A549 (cell line): ENCODE results near the gene SLC25A41. TPM values are rescaled to one million over a fixed set of nuclear protein-coding genes. Genes with fewer than 3 reads are reported as not detected.
"Not testable (repeated sequence)": the region's sequence is repeated elsewhere in the genome, so short reads cannot be mapped to it uniquely, and the experiment has no call there.

ENCODE experiments used
- ATAC-seq, 2 experiments: fragments of 200-7000 bp in 1 of 2; fragments of >200 bp in 1 of 2; cut with Nextera tagmentation in 1 of 2; cut with Tn5 transposase in 1 of 2; 3 replicates each; pipeline versions ENCODE4 v1.8.0 to v1.9.1; 2018 to 2020; ENCODE audit warnings: mild to moderate bottlenecking in 1 of 2, moderate library complexity in 1 of 2
- CTCF ChIA-PET: fragments of 300-600 bp; sonication (Branson Sonifier 250); formaldehyde crosslinking; extraction: SDS; loops from one replicate; lab custom pipeline; 2021; ENCODE audit warnings: antibody characterized with exemption, inconsistent platforms; lab: Yijun Ruan, JAX
- POLR2A ChIA-PET: fragments of 350-600 bp; formaldehyde crosslinking; extraction: SDS; loops from one replicate; lab custom pipeline; 2021; ENCODE audit warnings: antibody characterized with exemption, inconsistent platforms; lab: Yijun Ruan, JAX
- DNase-seq, 2 experiments: peaks; one replicate each; pipeline versions ENCODE4 v3.0.0 to v3.0.0-alpha.2; 2011 to 2016; ENCODE audit warnings: low read depth in 1 of 2, low spot score in 1 of 2
- FAIRE-seq: peaks from 2 replicates; lab custom pipeline; 2011; peaks lifted over from hg19 to GRCh38; lab: Jason Lieb, UNC
- H3K27ac ChIP-seq, 2 experiments: fragments of >200 bp; sonication (Bioruptor Twin); formaldehyde crosslinking; 3 replicates each; pipeline ENCODE4 v1.5.1; 2016 to 2017
- H3K4me1 ChIP-seq: fragments of >200 bp; sonication (Bioruptor Twin); formaldehyde crosslinking; 3 replicates; pipeline ENCODE4 v1.6.1; 2016
- H3K4me2 ChIP-seq: fragments of >200 bp; sonication (Bioruptor Twin); formaldehyde crosslinking; 3 replicates; pipeline ENCODE4 v1.6.1; 2016
- H3K4me3 ChIP-seq: fragments of >200 bp; sonication (Bioruptor Twin); formaldehyde crosslinking; 3 replicates; pipeline ENCODE4 v1.5.1; 2016
- H3K9me3 ChIP-seq: fragments of >200 bp; sonication (Bioruptor Twin); formaldehyde crosslinking; 3 replicates; pipeline ENCODE4 v1.6.1; 2016
- CBX2 ChIP-seq: fragments of 200-600 bp; sonication (generic); IDR thresholded peaks from 2 replicates; pipeline ENCODE4 v1.6.1; 2016; ENCODE audit warnings: low read depth, mild to moderate bottlenecking, borderline replicate concordance
- CEBPB ChIP-seq, 2 experiments: fragments of >200 bp in 1 of 2; sonication (Bioruptor Twin) in 1 of 2; formaldehyde crosslinking in 1 of 2; IDR thresholded peaks; 2 replicates each; pipeline ENCODE4 v1.6.1; 2012 to 2016
- EHF ChIP-seq: fragments of 250-450 bp; sonication (Bioruptor Pico); IDR thresholded peaks from 2 replicates; pipeline ENCODE4 v1.5.0; 2020; ENCODE audit warnings: mild to moderate bottlenecking
- EP300 ChIP-seq, 2 experiments: fragments of >200 bp; sonication (Bioruptor Twin); formaldehyde crosslinking; IDR thresholded peaks; 2 replicates in 1 of 2; 3 replicates in 1 of 2; pipeline ENCODE4 v1.6.1; 2016 to 2017
- ESRRA ChIP-seq: fragments of 150-350 bp; IDR thresholded peaks from 2 replicates; pipeline ENCODE4 v1.6.1; 2014; ENCODE audit warnings: mild to moderate bottlenecking, low read length, borderline replicate concordance
- HMGXB4 ChIP-seq: fragments of 250-450 bp; sonication (Bioruptor Pico); IDR thresholded peaks from 2 replicates; pipeline ENCODE4 v1.5.0; 2021; ENCODE audit warnings: mild to moderate bottlenecking, moderate library complexity, borderline replicate concordance
- JUN ChIP-seq, 2 experiments: fragments of >200 bp; sonication (Bioruptor Twin); formaldehyde crosslinking; IDR thresholded peaks; 2 replicates in 1 of 2; 3 replicates in 1 of 2; pipeline ENCODE4 v1.6.1; 2016 to 2017
- MAZ ChIP-seq: fragments of 150-350 bp; IDR thresholded peaks from 2 replicates; pipeline ENCODE4 v1.6.1; 2014; ENCODE audit warnings: antibody characterized with exemption, low read depth, low read length, borderline replicate concordance
- NPAS2 ChIP-seq: fragments of 250-450 bp; sonication (Bioruptor Pico); IDR thresholded peaks from 2 replicates; pipeline ENCODE4 v1.8.0; 2022; ENCODE audit warnings: mild to moderate bottlenecking, moderate library complexity, borderline replicate concordance
- RAD21 ChIP-seq, 2 experiments: fragments of >200 bp in 1 of 2; sonication (Bioruptor Twin) in 1 of 2; formaldehyde crosslinking in 1 of 2; IDR thresholded peaks in 1 of 2; conservative IDR thresholded peaks in 1 of 2; 2 replicates in 1 of 2; 3 replicates in 1 of 2; pipeline ENCODE4 v1.6.1; 2012 to 2018; ENCODE audit warnings: inconsistent platforms in 1 of 2
- RARB ChIP-seq: fragments of 250-450 bp; sonication (Bioruptor Pico); IDR thresholded peaks from 2 replicates; pipeline ENCODE4 v1.8.0; 2021; ENCODE audit warnings: mild to moderate bottlenecking, moderate library complexity
- RCOR1 ChIP-seq: fragments of 150-350 bp; IDR thresholded peaks from 2 replicates; pipeline ENCODE4 v1.6.1; 2014; ENCODE audit warnings: antibody characterized with exemption, low read length, low read depth
- SREBF2 ChIP-seq: fragments of 450-650 bp; IDR thresholded peaks from 2 replicates; pipeline ENCODE4 v1.6.1; 2014; ENCODE audit warnings: mild to moderate bottlenecking, moderate library complexity
- WGBS: methylation state at CpG from one replicate; pipeline ENCODE4 v1.1.6; 2017; ENCODE audit errors: missing lambda C conversion rate; 5-methylcytosine and 5-hydroxymethylcytosine counted together
- polyA plus RNA-seq, 4 experiments: library from polyadenylated mRNA; depleted of rRNA in 3 of 4; stranded (reverse); fragments of >200 nt; fragmentation: RNase III in 1 of 4; extraction: RNeasy Plus Mini Kit Qiagen cat#74134 plus additional on column Dnase treatment in 1 of 4; gene quantifications; 2 replicates in 3 of 4; 3 replicates in 1 of 4; pipeline ENCODE4 v1.2.3, GENCODE V29; 2011 to 2017
- TF ChIP-seq, protein P1 (sequence below): fragments of 200-600 bp; sonication (generic); IDR thresholded peaks from 2 replicates; pipeline ENCODE4 v1.6.1; 2016; ENCODE audit warnings: antibody characterized with exemption, mild to moderate bottlenecking, moderate library complexity
- TF ChIP-seq, protein P2 (sequence below): fragments of 250-450 bp; sonication (Bioruptor Pico); IDR thresholded peaks from 2 replicates; pipeline ENCODE4 v1.5.0; 2020; ENCODE audit warnings: low read depth, mild to moderate bottlenecking, moderate library complexity

The SLC25A41 gene
- polyA plus RNA-seq, 2 of the 4 experiments (the other 2 are of a cell fraction): 0.09 to 0.26 TPM

GRCh38 chr19:6431891-6432290 is 1.7 kb downstream of the SLC25A41 start:
- DNase-seq (no peak), ATAC-seq (no peak; a peak in 1 of 6 replicates), FAIRE-seq (no peak)
- ChIA-PET POLR2A (no interaction called here), CTCF (interaction anchor here (1.4 kb wide), 1 partner anchor 73 kb away, joined by 3 read pairs; no protein-coding TSS in a partner anchor)
- TF ChIP-seq RARB (CRISPR knock-in tag) (no peak), EHF (no peak), HMGXB4 (CRISPR knock-in tag) (no peak), RAD21 (conservative IDR thresholded peaks at IDR 0.05 in 1 of 2, IDR thresholded peaks at IDR 0.05 in 1 of 2) (no peak)
- no peak overlapping the region for H3K27ac ChIP-seq
- no peak overlapping the region for H3K4me3 ChIP-seq
- H3K4me2 ChIP-seq: no peak overlapping the region
- no peaks in the 10 kb centered on the region for H3K9me3 ChIP-seq
- no peaks in the 10 kb centered on the region for H3K4me1 ChIP-seq
- WGBS: 69% methylated on average over 6 of the region's 11 CpGs

DNA sequence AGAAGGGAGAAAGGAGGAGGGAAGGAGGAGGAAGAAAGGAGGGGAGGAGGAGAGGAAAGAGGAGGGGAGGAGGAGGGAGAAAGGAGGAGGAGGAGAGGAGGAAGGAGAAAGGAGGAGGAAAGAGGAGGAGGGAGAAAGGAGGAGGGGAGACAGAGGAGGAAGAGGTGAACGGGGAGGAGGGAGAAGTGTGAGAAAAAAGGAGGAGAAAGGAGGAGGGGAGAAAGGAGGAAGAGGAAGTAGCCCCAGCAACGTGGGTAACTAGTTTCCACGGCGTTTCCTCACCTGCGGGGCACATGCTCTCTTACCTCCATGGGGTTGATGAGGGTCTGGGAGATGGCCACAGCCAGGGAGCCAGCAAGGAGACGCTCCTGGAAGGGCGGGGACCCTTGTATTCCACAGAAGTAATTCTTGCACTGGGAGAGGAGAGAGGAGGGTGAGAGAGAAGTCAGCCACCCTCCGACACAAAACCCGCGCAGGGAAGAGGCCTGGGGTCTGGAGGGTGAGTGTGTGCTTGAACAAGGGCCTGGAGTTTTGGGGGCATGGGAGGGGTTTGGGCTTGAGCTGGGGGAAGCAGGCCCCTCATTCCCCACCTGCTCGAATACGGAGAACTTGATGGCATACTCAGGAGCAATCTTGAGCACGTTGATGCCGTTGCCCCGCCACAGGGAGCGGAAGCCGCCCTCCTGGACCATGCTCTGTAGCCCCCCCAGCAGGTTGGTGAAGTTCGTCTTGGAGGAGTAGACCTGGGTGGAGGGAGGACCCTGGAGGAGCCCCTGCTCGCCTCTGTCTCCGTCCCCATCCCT is 3.9 kb downstream of the SLC25A41 start:
- TF ChIP-seq SREBF2 (no peak), EP300 (IDR thresholded peaks at IDR 0.05) (no peak)
- Histone ChIP-seq H3K27ac (no peak overlapping the region), H3K4me3 (no peak overlapping the region), H3K4me2 (no peak overlapping the region), H3K4me1 (no peaks in the 10 kb centered on the region), H3K9me3 (no peaks in the 10 kb centered on the region)
- ATAC-seq: no peak
- CTCF ChIA-PET: no interaction called here
- WGBS: 67% methylated on average over 18 of the region's 20 CpGs
- no peak for FAIRE-seq
- POLR2A ChIA-PET: no interaction called here
- no peak for DNase-seq

- DNase-seq, POLR2A ChIA-PET, H3K4me1 ChIP-seq, H3K4me3 ChIP-seq, H3K9me3 ChIP-seq, FAIRE-seq, CTCF ChIA-PET, ATAC-seq, H3K27ac ChIP-seq, H3K4me2 ChIP-seq: not testable (repeated sequence)
- WGBS: 46% methylated on average over 2 of the region's 2 CpGs
Measured at GRCh38 chr19:6428692-6429418, 4.7 kb downstream of the SLC25A41 start.

DNA sequence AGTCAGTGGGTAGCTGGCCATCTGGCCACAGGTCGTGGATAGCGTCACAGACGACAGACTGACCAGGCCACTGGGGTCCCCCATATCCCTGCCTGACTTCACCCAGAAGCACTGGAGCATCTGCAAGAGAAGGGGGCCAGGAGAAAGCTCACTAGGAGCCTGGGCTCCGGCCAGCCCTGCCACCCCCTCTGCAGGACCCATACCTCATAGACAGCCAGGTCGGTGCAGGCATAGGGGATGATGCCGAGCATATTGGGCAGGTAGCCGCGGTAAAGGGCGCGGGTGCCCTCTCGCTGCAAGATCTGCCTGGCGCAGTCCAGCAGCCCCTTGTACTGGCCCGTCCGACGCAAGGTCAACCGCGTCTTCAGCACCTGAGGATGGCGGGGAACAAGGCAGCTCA is 6.4 kb downstream of the SLC25A41 start:
- Histone ChIP-seq H3K4me3 (no peak overlapping the region), H3K4me1 (peaks cover 11% of the 10 kb centered on the region; the same call in 2 of the 3 replicates), H3K27ac (no peak overlapping the region), H3K4me2 (no peak overlapping the region), H3K9me3 (no peaks in the 10 kb centered on the region)
- FAIRE-seq (no peak), ATAC-seq (no peak), DNase-seq (no peak)
- ChIA-PET POLR2A (no interaction called here), CTCF (no interaction called here)
- TF ChIP-seq, protein P1, sequence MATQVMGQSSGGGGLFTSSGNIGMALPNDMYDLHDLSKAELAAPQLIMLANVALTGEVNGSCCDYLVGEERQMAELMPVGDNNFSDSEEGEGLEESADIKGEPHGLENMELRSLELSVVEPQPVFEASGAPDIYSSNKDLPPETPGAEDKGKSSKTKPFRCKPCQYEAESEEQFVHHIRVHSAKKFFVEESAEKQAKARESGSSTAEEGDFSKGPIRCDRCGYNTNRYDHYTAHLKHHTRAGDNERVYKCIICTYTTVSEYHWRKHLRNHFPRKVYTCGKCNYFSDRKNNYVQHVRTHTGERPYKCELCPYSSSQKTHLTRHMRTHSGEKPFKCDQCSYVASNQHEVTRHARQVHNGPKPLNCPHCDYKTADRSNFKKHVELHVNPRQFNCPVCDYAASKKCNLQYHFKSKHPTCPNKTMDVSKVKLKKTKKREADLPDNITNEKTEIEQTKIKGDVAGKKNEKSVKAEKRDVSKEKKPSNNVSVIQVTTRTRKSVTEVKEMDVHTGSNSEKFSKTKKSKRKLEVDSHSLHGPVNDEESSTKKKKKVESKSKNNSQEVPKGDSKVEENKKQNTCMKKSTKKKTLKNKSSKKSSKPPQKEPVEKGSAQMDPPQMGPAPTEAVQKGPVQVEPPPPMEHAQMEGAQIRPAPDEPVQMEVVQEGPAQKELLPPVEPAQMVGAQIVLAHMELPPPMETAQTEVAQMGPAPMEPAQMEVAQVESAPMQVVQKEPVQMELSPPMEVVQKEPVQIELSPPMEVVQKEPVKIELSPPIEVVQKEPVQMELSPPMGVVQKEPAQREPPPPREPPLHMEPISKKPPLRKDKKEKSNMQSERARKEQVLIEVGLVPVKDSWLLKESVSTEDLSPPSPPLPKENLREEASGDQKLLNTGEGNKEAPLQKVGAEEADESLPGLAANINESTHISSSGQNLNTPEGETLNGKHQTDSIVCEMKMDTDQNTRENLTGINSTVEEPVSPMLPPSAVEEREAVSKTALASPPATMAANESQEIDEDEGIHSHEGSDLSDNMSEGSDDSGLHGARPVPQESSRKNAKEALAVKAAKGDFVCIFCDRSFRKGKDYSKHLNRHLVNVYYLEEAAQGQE: no peak
- no peak for TF ChIP-seq CEBPB (IDR thresholded peaks at IDR 0.05)
- no peak for TF ChIP-seq NPAS2 (CRISPR knock-in tag)
- no peak for TF ChIP-seq JUN (IDR thresholded peaks at IDR 0.05)
- TF ChIP-seq RAD21 (conservative IDR thresholded peaks at IDR 0.05 in 1 of 2, IDR thresholded peaks at IDR 0.05 in 1 of 2): no peak
- TF ChIP-seq, protein P2, sequence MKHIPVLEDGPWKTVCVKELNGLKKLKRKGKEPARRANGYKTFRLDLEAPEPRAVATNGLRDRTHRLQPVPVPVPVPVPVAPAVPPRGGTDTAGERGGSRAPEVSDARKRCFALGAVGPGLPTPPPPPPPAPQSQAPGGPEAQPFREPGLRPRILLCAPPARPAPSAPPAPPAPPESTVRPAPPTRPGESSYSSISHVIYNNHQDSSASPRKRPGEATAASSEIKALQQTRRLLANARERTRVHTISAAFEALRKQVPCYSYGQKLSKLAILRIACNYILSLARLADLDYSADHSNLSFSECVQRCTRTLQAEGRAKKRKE (CRISPR knock-in tag): no peak
- no peak for TF ChIP-seq RCOR1
- TF ChIP-seq ESRRA: no peak
- no peak for TF ChIP-seq CBX2
- no peak for TF ChIP-seq MAZ
- WGBS: 97% methylated on average over 17 of the region's 18 CpGs
